BE2C (cell line): Measurements from ENCODE around the gene FMR1.

ENCODE experiments used
- DNase-seq: peaks from one replicate; pipeline ENCODE4 v3.0.0-alpha.2; 2020
- H3K27me3 ChIP-seq: fragments of 250-450 bp; sonication (Bioruptor Pico); 2 replicates; pipeline ENCODE4 v1.5.1; 2020; ENCODE audit warnings: mild to moderate bottlenecking
- H3K36me3 ChIP-seq: fragments of 250-450 bp; sonication (Bioruptor Pico); 2 replicates; pipeline ENCODE4 v1.5.1; 2020; ENCODE audit warnings: mild to moderate bottlenecking
- H3K4me1 ChIP-seq: fragments of 250-450 bp; sonication (Bioruptor Pico); 2 replicates; pipeline ENCODE4 v1.5.1; 2020
- H3K4me3 ChIP-seq: 2 replicates; pipeline ENCODE4 v1.5.1; 2011; ENCODE audit warnings: low read depth, low read length
- H3K9me3 ChIP-seq: fragments of 250-450 bp; sonication (Bioruptor Pico); 2 replicates; pipeline ENCODE4 v1.5.1; 2020
- CTCF ChIP-seq: IDR thresholded peaks from 2 replicates; pipeline ENCODE4 v1.5.1; 2012; ENCODE audit warnings: mild to moderate bottlenecking, low read depth, low read length

FMR1 gene

GRCh38 chrX:147920161-147920666 is 8.5 kb downstream of the FMR1 start:
- Histone ChIP-seq H3K27me3 (no peaks in the 10 kb centered on the region), H3K36me3 (no peaks in the 10 kb centered on the region), H3K4me1 (no peaks in the 10 kb centered on the region), H3K4me3 (no peak overlapping the region), H3K9me3 (no peaks in the 10 kb centered on the region)
- DNase-seq, result no peak
- TF ChIP-seq CTCF, result no peak

GRCh38 chrX:147923605-147924004 is 11.9 kb downstream of the FMR1 start:
- Histone ChIP-seq H3K27me3 (no peaks in the 10 kb centered on the region), H3K4me1 (no peaks in the 10 kb centered on the region), H3K9me3 (no peaks in the 10 kb centered on the region), H3K36me3 (no peaks in the 10 kb centered on the region), H3K4me3 (no peak overlapping the region)
- TF ChIP-seq CTCF, result no peak
- no peak for DNase-seq

- H3K36me3 ChIP-seq, result no peaks in the 10 kb centered on the region
- H3K4me1 ChIP-seq, result no peaks in the 10 kb centered on the region
- H3K4me3 ChIP-seq, result no peak overlapping the region
- no peaks in the 10 kb centered on the region for H3K9me3 ChIP-seq
- no peaks in the 10 kb centered on the region for H3K27me3 ChIP-seq
- TF ChIP-seq CTCF, result no peak
- no peak for DNase-seq
Observed at GRCh38 chrX:147927256-147927655, 15.5 kb downstream of the FMR1 start.

- Histone ChIP-seq H3K27me3 (no peaks in the 10 kb centered on the region), H3K4me3 (no peak overlapping the region), H3K4me1 (no peaks in the 10 kb centered on the region), H3K9me3 (no peaks in the 10 kb centered on the region), H3K36me3 (no peaks in the 10 kb centered on the region)
- TF ChIP-seq CTCF, result no peak
- DNase-seq, result no peak
Observed at GRCh38 chrX:147933815-147934214, 22.1 kb downstream of the FMR1 start.

GRCh38 chrX:147935156-147935758 is 23.5 kb downstream of the FMR1 start:
- TF ChIP-seq CTCF, result no peak
- no peaks in the 10 kb centered on the region for H3K4me1 ChIP-seq
- no peak for DNase-seq
- no peaks in the 10 kb centered on the region for H3K27me3 ChIP-seq
- no peak overlapping the region for H3K4me3 ChIP-seq
- H3K36me3 ChIP-seq, result no peaks in the 10 kb centered on the region
- H3K9me3 ChIP-seq, result no peaks in the 10 kb centered on the region

GRCh38 chrX:147945286-147945685 is 33.6 kb downstream of the FMR1 start:
- Histone ChIP-seq H3K4me3 (no peak overlapping the region), H3K4me1 (no peaks in the 10 kb centered on the region), H3K9me3 (no peaks in the 10 kb centered on the region), H3K36me3 (peaks cover 4% of the 10 kb centered on the region), H3K27me3 (no peaks in the 10 kb centered on the region)
- TF ChIP-seq CTCF, result no peak
- DNase-seq, result no peak
